ENCODE data around the gene NASP. TPM values are rescaled to one million over a fixed set of nuclear protein-coding genes. Genes with fewer than 3 reads are reported as not detected.

NASP gene
- total RNA-seq, 1 experiment from 2014 or later: 514 TPM

DNA sequence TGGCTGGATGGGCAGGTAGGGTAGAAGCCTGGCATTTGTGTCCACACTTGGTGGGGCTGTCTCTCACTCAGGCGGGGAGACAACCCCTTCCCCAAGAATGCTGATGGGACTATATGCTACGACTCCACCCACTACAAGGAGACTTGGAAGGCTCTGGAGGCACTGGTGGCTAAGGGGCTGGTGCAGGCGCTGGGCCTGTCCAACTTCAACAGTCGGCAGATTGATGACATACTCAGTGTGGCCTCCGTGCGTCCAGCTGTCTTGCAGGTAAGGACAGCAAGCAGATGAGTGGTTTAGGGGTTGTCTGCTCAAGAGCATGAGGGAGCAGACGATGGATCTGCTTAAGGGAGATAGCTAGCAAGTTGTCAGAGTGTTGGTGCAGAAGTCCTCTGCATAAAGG, 15.9 kb upstream of the NASP start:
- H3K27me3 Mint-ChIP-seq (ENCODE audit: low read depth): no peaks in the 10 kb centered on the region
- no peak overlapping the region for H3K4me3 Mint-ChIP-seq
- H2BK5ac ChIP-seq (ENCODE audit: insufficient read length, low read length): no peak overlapping the region
- H3K27ac Mint-ChIP-seq: peak overlapping the region in 2 of 3 experiments; percentile 3 to 7; a peak in 2 of 7 replicates
- no peaks in the 10 kb centered on the region for H3K79me2 ChIP-seq (ENCODE audit: insufficient read depth, low read length)
- no peak overlapping the region for H4K8ac ChIP-seq (replicated peaks; ENCODE audit: insufficient read length, low read depth, low read length)
- no peak overlapping the region for H3T11ph ChIP-seq (ENCODE audit: low read length)
- no peak overlapping the region for H3K14ac ChIP-seq (ENCODE audit: insufficient read depth, low read length)
- no peak overlapping the region for H2BK120ac ChIP-seq (ENCODE audit: low read depth, low read length, poor library complexity, severe bottlenecking)
- no peak overlapping the region for H4K5ac ChIP-seq (ENCODE audit: insufficient read length, low read depth, low read length)
- no peak overlapping the region for H3K56ac ChIP-seq (ENCODE audit: insufficient read length, low read depth, low read length)
- H3K4me1 Mint-ChIP-seq: peaks cover 8 to 9% of the 10 kb centered on the region in 2 experiments
- no peak overlapping the region for H3K27ac ChIP-seq (ENCODE audit: insufficient read length, low read depth, low read length)
- no peaks in the 10 kb centered on the region for H4K20me1 ChIP-seq (ENCODE audit: control insufficient read depth, insufficient read depth, insufficient read length)
- H4K91ac ChIP-seq (ENCODE audit: insufficient read length, low read depth, low read length): no peak overlapping the region
- no peaks in the 10 kb centered on the region for H3K23me2 ChIP-seq (ENCODE audit: insufficient read length, low read depth, low read length, poor library complexity, severe bottlenecking)
- H3K9me3 ChIP-seq (ENCODE audit: control insufficient read depth, low read depth, low read length): no peaks in the 10 kb centered on the region
- no peaks in the 10 kb centered on the region for H3K27me3 ChIP-seq (ENCODE audit: insufficient read depth, low read length)
- H3K9ac ChIP-seq (ENCODE audit: extremely low read depth, insufficient read length, low read length): no peak overlapping the region
- H2BK20ac ChIP-seq (ENCODE audit: low read depth, low read length, poor library complexity, severe bottlenecking): no peak overlapping the region
- H3K9me3 Mint-ChIP-seq: no peaks in the 10 kb centered on the region
- no peak overlapping the region for H3K23ac ChIP-seq (ENCODE audit: insufficient read length, low read depth, low read length)
- no peak overlapping the region for H2BK15ac ChIP-seq (ENCODE audit: low read depth, low read length)
- no CpG with 5 or more reads among the region's 7 CpGs for WGBS (ENCODE audit: extremely low coverage, insufficient read length, low lambda C conversion rate)
- H3K36me3 Mint-ChIP-seq (ENCODE audit: insufficient read depth in 1 of 3, low read depth in 3 of 3): peaks cover 39 to 76% (median 57%) of the 10 kb centered on the region in 3 experiments
- no peak overlapping the region for H2BK12ac ChIP-seq (ENCODE audit: insufficient read length, low read depth, low read length)
- H2AK5ac ChIP-seq (ENCODE audit: insufficient read length, low read length): no peak overlapping the region
- H3K4me1 ChIP-seq (ENCODE audit: insufficient read depth, low read length): 0 out of 2 replicates have a peak, but pooled peaks cover under 1% of the 10 kb centered on the region
- TF ChIP-seq, protein P1, sequence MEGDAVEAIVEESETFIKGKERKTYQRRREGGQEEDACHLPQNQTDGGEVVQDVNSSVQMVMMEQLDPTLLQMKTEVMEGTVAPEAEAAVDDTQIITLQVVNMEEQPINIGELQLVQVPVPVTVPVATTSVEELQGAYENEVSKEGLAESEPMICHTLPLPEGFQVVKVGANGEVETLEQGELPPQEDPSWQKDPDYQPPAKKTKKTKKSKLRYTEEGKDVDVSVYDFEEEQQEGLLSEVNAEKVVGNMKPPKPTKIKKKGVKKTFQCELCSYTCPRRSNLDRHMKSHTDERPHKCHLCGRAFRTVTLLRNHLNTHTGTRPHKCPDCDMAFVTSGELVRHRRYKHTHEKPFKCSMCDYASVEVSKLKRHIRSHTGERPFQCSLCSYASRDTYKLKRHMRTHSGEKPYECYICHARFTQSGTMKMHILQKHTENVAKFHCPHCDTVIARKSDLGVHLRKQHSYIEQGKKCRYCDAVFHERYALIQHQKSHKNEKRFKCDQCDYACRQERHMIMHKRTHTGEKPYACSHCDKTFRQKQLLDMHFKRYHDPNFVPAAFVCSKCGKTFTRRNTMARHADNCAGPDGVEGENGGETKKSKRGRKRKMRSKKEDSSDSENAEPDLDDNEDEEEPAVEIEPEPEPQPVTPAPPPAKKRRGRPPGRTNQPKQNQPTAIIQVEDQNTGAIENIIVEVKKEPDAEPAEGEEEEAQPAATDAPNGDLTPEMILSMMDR (conservative IDR thresholded peaks at IDR 0.05): no peak
- no peak for DNase-seq
- no peak overlapping the region for H3K18ac ChIP-seq (ENCODE audit: insufficient read length, low read depth, low read length)
- no peak overlapping the region for H2AFZ ChIP-seq (ENCODE audit: low read length)
- H3K4me2 ChIP-seq (ENCODE audit: insufficient read depth, insufficient read length, low read length): no peak overlapping the region
- no peak overlapping the region for H3K4ac ChIP-seq (ENCODE audit: low read depth, low read length)
- H3K79me1 ChIP-seq (ENCODE audit: insufficient read depth, low read depth, low read length, poor library complexity, severe bottlenecking): no peaks in the 10 kb centered on the region

All from H9 (cell line).